Spleen (tissue), 11 donors: ENCODE measurements around the gene GPR3. TPM values are rescaled to one million over a fixed set of nuclear protein-coding genes. Genes with fewer than 3 reads are reported as not detected.

Experiments used
- DNase-seq: peaks from one replicate; pipeline ENCODE4 v3.0.0-alpha.2; 2020
- H3K27ac ChIP-seq, 8 donors: fragments of 200-600 bp; sonication (generic) in 7 of 8; 1 replicate in 4 of 8; 2 replicates in 4 of 8; pipeline versions ENCODE4 v1.5.0 to v1.8.0; 2016 to 2021; ENCODE audit warnings: inconsistent platforms in 4 of 8, mild to moderate bottlenecking in 4 of 8, moderate library complexity in 1 of 8
- H3K27me3 ChIP-seq, 7 donors: fragments of 200-600 bp; sonication (generic) in 6 of 7; replicated peaks in 1 of 7; 1 replicate in 4 of 7; 2 replicates in 3 of 7; pipeline versions ENCODE4 v1.5.0 to v1.8.0; 2016 to 2021; ENCODE audit warnings: inconsistent platforms in 3 of 7, mild to moderate bottlenecking in 1 of 7
- H3K36me3 ChIP-seq, 6 donors: fragments of 200-600 bp; sonication (generic) in 5 of 6; 1 replicate in 4 of 6; 2 replicates in 2 of 6; pipeline versions ENCODE4 v1.5.0 to v1.8.0; 2016 to 2021; ENCODE audit warnings: inconsistent platforms in 2 of 6
- H3K4me1 ChIP-seq, 6 donors: fragments of 200-600 bp; sonication (generic) in 5 of 6; 1 replicate in 3 of 6; 2 replicates in 3 of 6; pipeline versions ENCODE4 v1.5.0 to v1.8.0; 2016 to 2021; ENCODE audit warnings: inconsistent platforms in 3 of 6
- H3K4me3 ChIP-seq, 8 donors: fragments of 200-600 bp; sonication (generic) in 7 of 8; 1 replicate in 4 of 8; 2 replicates in 4 of 8; pipeline versions ENCODE4 v1.5.0 to v1.8.0; 2016 to 2021; ENCODE audit warnings: inconsistent platforms in 4 of 8, mild to moderate bottlenecking in 4 of 8, moderate library complexity in 2 of 8
- H3K9me3 ChIP-seq, 8 donors: fragments of 200-600 bp; sonication (generic) in 7 of 8; 1 replicate in 4 of 8; 2 replicates in 4 of 8; pipeline versions ENCODE4 v1.5.0 to v1.8.0; 2016 to 2021; ENCODE audit warnings: inconsistent platforms in 4 of 8
- CTCF ChIP-seq, 11 experiments: fragments of 200-600 bp in 7 of 11; fragments of 450-650 bp in 4 of 11; sonication (generic) in 4 of 11; IDR thresholded peaks in 8 of 11; conservative IDR thresholded peaks in 3 of 11; 1 replicate in 7 of 11; 2 replicates in 4 of 11; pipeline versions ENCODE4 v1.4.0 to v1.8.0; 2016 to 2021; ENCODE audit warnings: antibody characterized with exemption in 11 of 11, inconsistent platforms in 4 of 11, mild to moderate bottlenecking in 1 of 11
- POLR2A ChIP-seq, 3 donors: fragments of 450-650 bp; IDR thresholded peaks; one replicate each; pipeline ENCODE4 v1.5.1; 2017; ENCODE audit warnings: antibody characterized with exemption in 3 of 3, mild to moderate bottlenecking in 1 of 3
- POLR2AphosphoS5 ChIP-seq, 3 donors: sonication (generic); formaldehyde crosslinking; IDR thresholded peaks; one replicate each; pipeline ENCODE4 v1.5.1; 2017; ENCODE audit warnings: antibody characterized with exemption in 3 of 3
- WGBS, 5 donors: extraction: QIAGEN DNeasy Blood & Tissue Kit in 3 of 5; methylation state at CpG; one replicate each; pipeline versions ENCODE4 v1.1.5 to v1.1.7; 2013 to 2018; 5-methylcytosine and 5-hydroxymethylcytosine counted together
- intact Hi-C: fragments of 100-400 bp; cut with DNase I; formaldehyde crosslinking; loops from one replicate; pipeline ENCODE4 v1.15.0; 2023; ENCODE audit warnings: low total_unique reads
- polyA plus RNA-seq, 3 donors: library from polyadenylated mRNA; stranded (reverse); fragments of 200-250 nt; gene quantifications; one replicate each; pipeline ENCODE4 v1.2.1, GENCODE V29; 2013
- total RNA-seq, 7 donors: library from RNA; depleted of rRNA in 3 of 7; stranded (reverse); fragments of >200 nt in 3 of 7; fragmentation: NEBNext Ultra II Directional in 4 of 7; extraction: Animal tissue kit (Norgen Biotek cat#: 25700) in 4 of 7; gene quantifications; one replicate each; pipeline versions ENCODE4 v1.1.0 to v1.2.1, GENCODE V29; 2016 to 2021
- donor health status: healthy with polysubstance abuse.
- donor health status: DM: no; HTN: no; CAD: no; lungs with moderate emphysema.
- donor health status: DM: no; HTN: no; CAD: no.
- donor health status: Bipolar disorder and iron deficiency.
- donor health status: healthy.
- donor health status: DM: no; HTN: no; CAD: no.
- donor health status: DM: yes; HTN: yes; CAD: no.

GPR3 gene
- total and polyA plus RNA-seq, 10 donors: 0.05 to 0.40 (median 0.16) TPM; not detected in 4

- Histone ChIP-seq H3K9me3 (no peaks in the 10 kb centered on the region), H3K27me3 (no peaks in the 10 kb centered on the region), H3K4me1 (peaks cover 14 to 26% (median 21%) of the 10 kb centered on the region in 6 donors), H3K36me3 (peaks cover 5 to 100% (median 96%) of the 10 kb centered on the region in 6 donors), H3K4me3 (no peak overlapping the region), H3K27ac (peak overlapping the region in 1 of 8 donors; percentile 16)
- 66 to 89% (median 83%) methylated on average over 4 of the region's 4 CpGs for WGBS, 5 donors
- no peak for DNase-seq
- no peak for TF ChIP-seq POLR2AphosphoS5 (IDR thresholded peaks at IDR 0.05)
- no peak for TF ChIP-seq CTCF (IDR thresholded peaks at IDR 0.05 in 8 of 11, conservative IDR thresholded peaks at IDR 0.05 in 3 of 11)
- no peak for TF ChIP-seq POLR2A (IDR thresholded peaks at IDR 0.05)
- intact Hi-C loops: no loop called here
These were observed 20.6 kb downstream of the GPR3 start for GRCh38 chr1:27413004-27413403.

DNA sequence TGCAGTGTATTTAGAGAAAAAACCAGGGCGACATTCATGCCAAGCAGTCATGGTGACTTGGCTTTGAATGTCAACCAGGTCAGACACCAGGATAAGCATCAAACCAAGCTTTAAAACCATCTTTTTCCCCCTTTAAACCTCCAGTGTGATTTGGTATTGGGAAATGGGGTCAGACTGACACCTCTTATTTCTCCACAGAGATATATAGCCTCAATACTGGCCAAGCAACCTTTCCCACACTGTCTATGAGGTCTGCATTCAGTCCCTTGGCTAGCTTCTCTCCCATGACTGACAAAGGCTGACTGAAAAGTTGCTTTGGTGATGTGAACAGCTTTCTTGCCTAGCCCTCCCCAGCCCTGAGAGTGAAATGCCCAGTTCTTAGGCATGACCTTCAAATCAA lies 21.7 kb downstream of the GPR3 start:
- H3K4me3 ChIP-seq: no peak overlapping the region
- H3K27ac ChIP-seq: peak overlapping the region in 2 of 8 donors; percentile 0 to 6
- H3K9me3 ChIP-seq: no peaks in the 10 kb centered on the region
- peaks cover 5 to 100% (median 92%) of the 10 kb centered on the region in 6 donors for H3K36me3 ChIP-seq
- DNase-seq: no peak
- peaks cover 21 to 36% (median 32%) of the 10 kb centered on the region in 6 donors for H3K4me1 ChIP-seq
- intact Hi-C loops: no loop called here
- no peak for TF ChIP-seq CTCF (IDR thresholded peaks at IDR 0.05 in 8 of 11, conservative IDR thresholded peaks at IDR 0.05 in 3 of 11)
- peak in 1 of 3 donors; percentile 28 for TF ChIP-seq POLR2AphosphoS5 (IDR thresholded peaks at IDR 0.05)
- H3K27me3 ChIP-seq: no peaks in the 10 kb centered on the region
- WGBS, 5 donors: 80 to 95% (median 94%) methylated on average over 1 of the region's 1 CpG

DNA sequence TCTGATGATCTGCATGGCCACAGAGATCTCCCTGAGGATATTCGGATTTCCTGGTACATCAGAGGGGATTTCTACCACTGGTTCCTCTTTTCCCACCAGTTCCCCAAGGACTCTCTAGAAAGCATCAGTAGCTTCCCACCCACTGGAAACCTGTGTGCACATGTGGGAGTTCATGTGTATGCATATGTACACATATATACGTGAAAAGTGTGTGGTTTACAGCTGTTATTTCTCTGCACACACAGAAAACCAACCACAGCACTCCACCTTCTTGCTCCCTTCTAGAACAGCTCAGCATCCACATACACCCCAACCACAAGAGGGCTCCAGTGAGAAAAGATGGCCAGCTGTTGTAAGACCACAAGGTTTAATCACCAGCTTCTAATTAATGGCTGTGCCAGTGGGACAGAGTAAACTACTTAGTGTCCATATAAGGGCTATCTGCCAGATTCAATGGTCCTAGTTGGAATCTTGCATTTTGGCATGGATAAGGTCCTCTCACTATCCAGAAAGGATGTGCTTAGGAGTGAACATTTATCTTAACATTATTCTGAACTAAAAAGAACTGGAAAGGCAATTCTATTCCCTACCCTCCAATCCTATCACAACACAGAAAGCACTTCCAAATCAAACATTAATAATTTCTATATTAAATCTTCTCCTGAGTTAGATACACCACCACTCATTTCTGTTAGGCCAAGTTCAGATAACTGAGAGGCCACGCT lies 24.1 kb downstream of the GPR3 start:
- H3K9me3 ChIP-seq: no peaks in the 10 kb centered on the region
- no peak for DNase-seq
- peaks cover 5 to 86% (median 72%) of the 10 kb centered on the region in 6 donors for H3K36me3 ChIP-seq
- H3K4me3 ChIP-seq: no peak overlapping the region
- H3K27me3 ChIP-seq: no peaks in the 10 kb centered on the region
- peaks cover 21 to 59% (median 50%) of the 10 kb centered on the region in 6 donors for H3K4me1 ChIP-seq
- H3K27ac ChIP-seq: peak overlapping the region in 7 of 8 donors; percentile 3 to 75 (median 54)
- TF ChIP-seq CTCF (IDR thresholded peaks at IDR 0.05 in 8 of 11, conservative IDR thresholded peaks at IDR 0.05 in 3 of 11): peak; percentile 28 to 79 (median 70)
- TF ChIP-seq POLR2A (IDR thresholded peaks at IDR 0.05): no peak
- peak in 1 of 3 donors; percentile 64 for TF ChIP-seq POLR2AphosphoS5 (IDR thresholded peaks at IDR 0.05)
- 40 to 56% (median 53%) methylated on average over 3 of the region's 3 CpGs for WGBS, 5 donors
- intact Hi-C loops: loop anchor here (5.0 kb wide), 1 partner anchor 191 kb away; no protein-coding TSS in a partner anchor

DNA sequence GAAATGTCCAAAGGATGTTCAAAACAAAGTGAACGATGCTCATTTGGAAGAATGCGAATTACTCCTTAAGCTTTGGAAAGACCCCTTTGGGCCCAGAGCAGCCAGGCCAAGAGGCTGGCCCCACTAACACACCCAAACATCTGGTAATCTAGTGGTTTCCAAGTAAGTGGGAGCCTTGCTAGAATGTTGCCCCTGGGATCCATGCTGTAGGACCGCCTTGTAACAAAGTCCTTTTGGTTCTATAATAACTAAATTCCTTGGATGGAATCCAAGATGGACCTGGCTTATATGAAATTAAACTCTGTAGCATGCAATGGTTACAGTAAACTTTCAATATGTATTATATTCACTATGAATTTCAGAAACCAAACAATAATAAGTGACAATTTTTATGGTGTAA lies 25.3 kb downstream of the GPR3 start:
- intact Hi-C loops: loop anchor here (5.0 kb wide), 1 partner anchor 190 kb away; no protein-coding TSS in a partner anchor
- no peaks in the 10 kb centered on the region for H3K27me3 ChIP-seq
- DNase-seq: no peak
- peaks cover 25 to 71% (median 61%) of the 10 kb centered on the region in 6 donors for H3K4me1 ChIP-seq
- H3K4me3 ChIP-seq: no peak overlapping the region
- H3K9me3 ChIP-seq: no peaks in the 10 kb centered on the region
- peaks cover 5 to 82% (median 61%) of the 10 kb centered on the region in 6 donors for H3K36me3 ChIP-seq
- H3K27ac ChIP-seq: peak overlapping the region in 7 of 8 donors; percentile 29 to 75 (median 54)
- 89 to 94% (median 92%) methylated on average over 3 of the region's 3 CpGs for WGBS, 5 donors
- TF ChIP-seq POLR2AphosphoS5 (IDR thresholded peaks at IDR 0.05) (no peak), POLR2A (IDR thresholded peaks at IDR 0.05) (no peak), CTCF (IDR thresholded peaks at IDR 0.05 in 8 of 11, conservative IDR thresholded peaks at IDR 0.05 in 3 of 11) (no peak)
